ES-I3 (cell line): ENCODE results near the gene CCDC27.

Experiments used
- H3K36me3 ChIP-seq: 2 replicates; pipeline ENCODE4 v1.6.1; 2013; ENCODE audit warnings: mild to moderate bottlenecking, low read length, control low read depth, moderate library complexity; ENCODE audit not compliant: insufficient read depth
- H3K4me1 ChIP-seq: 2 replicates; pipeline ENCODE4 v1.6.1; 2013; ENCODE audit warnings: mild to moderate bottlenecking, control low read depth, low read length; ENCODE audit not compliant: insufficient read depth
- H3K9ac ChIP-seq: 2 replicates; pipeline ENCODE4 v1.6.1; 2013; ENCODE audit warnings: low read depth, mild to moderate bottlenecking, low read length, moderate library complexity
- H3K9me3 ChIP-seq: 2 replicates; pipeline ENCODE4 v1.6.1; 2013; ENCODE audit warnings: mild to moderate bottlenecking, low read length, moderate library complexity; ENCODE audit not compliant: control insufficient read depth, insufficient read depth

The CCDC27 gene

GRCh38 chr1:3777078-3777547 is 24.9 kb downstream of the CCDC27 start:
- Histone ChIP-seq H3K4me1 (peaks cover 14% of the 10 kb centered on the region; the same call in 1 of the 2 replicates), H3K9me3 (no peaks in the 10 kb centered on the region), H3K9ac (no peak overlapping the region), H3K36me3 (peaks cover 11% of the 10 kb centered on the region)

GRCh38 chr1:3777647-3778589 is 25.7 kb downstream of the CCDC27 start:
- Histone ChIP-seq H3K9ac (no peak overlapping the region), H3K36me3 (peaks cover 17% of the 10 kb centered on the region), H3K4me1 (peaks cover 14% of the 10 kb centered on the region; the same call in 1 of the 2 replicates)

GRCh38 chr1:3778590-3779264 is 26.5 kb downstream of the CCDC27 start:
- H3K9ac ChIP-seq, result no peak overlapping the region

More at GRCh38 chr1:3777647-3778589, 25.7 kb downstream of the CCDC27 start:
- no peaks in the 10 kb centered on the region for H3K9me3 ChIP-seq

GRCh38 chr1:3779265-3779911 is 27.1 kb downstream of the CCDC27 start:
- Histone ChIP-seq H3K9ac (no peak overlapping the region), H3K36me3 (peaks cover 31% of the 10 kb centered on the region), H3K4me1 (peaks cover 12% of the 10 kb centered on the region; the same call in 1 of the 2 replicates), H3K9me3 (no peaks in the 10 kb centered on the region)

More at GRCh38 chr1:3778590-3779264, 26.5 kb downstream of the CCDC27 start:
- no peaks in the 10 kb centered on the region for H3K9me3 ChIP-seq
- H3K4me1 ChIP-seq, result peaks cover 14% of the 10 kb centered on the region; the same call in 1 of the 2 replicates
- peaks cover 24% of the 10 kb centered on the region for H3K36me3 ChIP-seq

- H3K4me1 ChIP-seq, result peaks cover 9% of the 10 kb centered on the region; the same call in 1 of the 2 replicates
- no peak overlapping the region for H3K9ac ChIP-seq
- H3K9me3 ChIP-seq, result no peaks in the 10 kb centered on the region
- H3K36me3 ChIP-seq, result peaks cover 35% of the 10 kb centered on the region
Observed at GRCh38 chr1:3779912-3780416, 27.7 kb downstream of the CCDC27 start.

GRCh38 chr1:3780901-3781300 is 28.7 kb downstream of the CCDC27 start:
- H3K36me3 ChIP-seq, result peaks cover 37% of the 10 kb centered on the region
- H3K4me1 ChIP-seq, result no peaks in the 10 kb centered on the region; the same call in 1 of the 2 replicates

GRCh38 chr1:3783651-3784474 is 31.6 kb downstream of the CCDC27 start:
- Histone ChIP-seq H3K36me3 (peaks cover 38% of the 10 kb centered on the region), H3K9ac (no peak overlapping the region), H3K9me3 (no peaks in the 10 kb centered on the region), H3K4me1 (no peaks in the 10 kb centered on the region)

More at GRCh38 chr1:3780901-3781300, 28.7 kb downstream of the CCDC27 start:
- H3K9ac ChIP-seq, result no peak overlapping the region
- H3K9me3 ChIP-seq, result no peaks in the 10 kb centered on the region

GRCh38 chr1:3785045-3785444 is 32.8 kb downstream of the CCDC27 start:
- Histone ChIP-seq H3K4me1 (peaks cover 6% of the 10 kb centered on the region), H3K36me3 (peaks cover 33% of the 10 kb centered on the region), H3K9ac (no peak overlapping the region), H3K9me3 (no peaks in the 10 kb centered on the region)

- Histone ChIP-seq H3K36me3 (peaks cover 29% of the 10 kb centered on the region), H3K9me3 (no peaks in the 10 kb centered on the region), H3K4me1 (peaks cover 8% of the 10 kb centered on the region), H3K9ac (no peak overlapping the region)
Observed at GRCh38 chr1:3785456-3786157, 33.4 kb downstream of the CCDC27 start.

GRCh38 chr1:3786468-3787348 is 34.5 kb downstream of the CCDC27 start:
- Histone ChIP-seq H3K9me3 (no peaks in the 10 kb centered on the region), H3K9ac (no peak overlapping the region), H3K4me1 (peaks cover 8% of the 10 kb centered on the region), H3K36me3 (peaks cover 31% of the 10 kb centered on the region)

GRCh38 chr1:3787349-3787715 is 35.1 kb downstream of the CCDC27 start:
- Histone ChIP-seq H3K9me3 (no peaks in the 10 kb centered on the region), H3K4me1 (peaks cover 14% of the 10 kb centered on the region), H3K36me3 (peaks cover 33% of the 10 kb centered on the region), H3K9ac (no peak overlapping the region)
